Natural killer cell (primary cell): ENCODE data around the gene GNPTG. TPM values are rescaled to one million over a fixed set of nuclear protein-coding genes. Genes with fewer than 3 reads are reported as not detected.
A peak's percentile ranks its signal among the peaks of the same experiment; 100 is the strongest.

Experiments used
- ATAC-seq, 3 donors: fragments of 150-1000 bp in 2 of 3; fragments of 200-7000 bp in 1 of 3; cut with Tn5 transposase; 1 replicate in 1 of 3; 2 replicates in 2 of 3; pipeline ENCODE4 v1.10.0; 2021; ENCODE audit warnings: mild to moderate bottlenecking in 2 of 3, moderate library complexity in 2 of 3
- DNase-seq, 2 donors: peaks; one replicate each; pipeline versions ENCODE4 v3.0.0 to v3.0.0-alpha.2; 2013 to 2021; ENCODE audit warnings: mixed read lengths in 1 of 2
- H3K27ac ChIP-seq: one replicate; pipeline ENCODE4 v1.5.1; 2013; ENCODE audit warnings: mild to moderate bottlenecking, low read length
- H3K27me3 ChIP-seq: one replicate; pipeline ENCODE4 v1.6.1; 2013; ENCODE audit warnings: low read length; ENCODE audit not compliant: control insufficient read depth, insufficient read depth
- H3K36me3 ChIP-seq: one replicate; pipeline ENCODE4 v1.6.1; 2013; ENCODE audit warnings: low read length; ENCODE audit not compliant: control insufficient read depth, insufficient read depth
- H3K4me1 ChIP-seq: one replicate; pipeline ENCODE4 v1.6.1; 2013; ENCODE audit warnings: low read length; ENCODE audit not compliant: control insufficient read depth, insufficient read depth
- H3K4me3 ChIP-seq: one replicate; pipeline ENCODE4 v1.5.1; 2013; ENCODE audit warnings: low read length
- H3K9me3 ChIP-seq: one replicate; pipeline ENCODE4 v1.6.1; 2013; ENCODE audit warnings: low read length; ENCODE audit not compliant: control insufficient read depth, insufficient read depth
- H3K27ac Mint-ChIP-seq, 2 donors: one replicate each; pipeline ENCODE4 v1.8.0; 2022; ENCODE audit warnings: mild to moderate bottlenecking in 2 of 2, mixed read lengths in 2 of 2, moderate library complexity in 1 of 2
- H3K27me3 Mint-ChIP-seq, 2 donors: one replicate each; pipeline ENCODE4 v1.8.0; 2022; ENCODE audit warnings: low read depth in 2 of 2, mixed read lengths in 2 of 2
- H3K36me3 Mint-ChIP-seq: one replicate; pipeline ENCODE4 v1.8.0; 2022; ENCODE audit warnings: mixed read lengths
- H3K4me1 Mint-ChIP-seq, 2 donors: one replicate each; pipeline ENCODE4 v1.8.0; 2022; ENCODE audit warnings: mixed read lengths in 2 of 2
- H3K4me3 Mint-ChIP-seq: one replicate; pipeline ENCODE4 v1.8.0; 2022; ENCODE audit warnings: mild to moderate bottlenecking, moderate library complexity, mixed read lengths
- H3K9me3 Mint-ChIP-seq, 2 donors: one replicate each; pipeline ENCODE4 v1.8.0; 2022; ENCODE audit warnings: mixed read lengths in 2 of 2
- WGBS: methylation state at CpG from one replicate; pipeline ENCODE4 v1.1.7; 2013; ENCODE audit warnings: missing lambda C conversion rate; ENCODE audit not compliant: insufficient coverage; 5-methylcytosine and 5-hydroxymethylcytosine counted together
- intact Hi-C: fragments of 100-400 bp; cut with micrococcal nuclease; formaldehyde crosslinking; loops from one replicate; pipeline ENCODE4 v1.14.2; 2022
- total RNA-seq, 4 donors: library from RNA; stranded (reverse); fragments of 120-200 nt in 1 of 4; gene quantifications; one replicate each; pipeline versions ENCODE4 v1.2.3 to v1.2.4, GENCODE V29; 2013 to 2022
- TF ChIP-seq, protein P1 (sequence below): fragments of 200-600 bp; IDR thresholded peaks from one replicate; pipeline ENCODE4 v1.8.0; 2022; ENCODE audit warnings: antibody characterized with exemption

The GNPTG gene
- total RNA-seq, 3 donors from 2014 or later (not counting 1 experiment from before 2014, with no cell fraction given) = 58.7 to 65.9 (median 62.0) TPM

DNA sequence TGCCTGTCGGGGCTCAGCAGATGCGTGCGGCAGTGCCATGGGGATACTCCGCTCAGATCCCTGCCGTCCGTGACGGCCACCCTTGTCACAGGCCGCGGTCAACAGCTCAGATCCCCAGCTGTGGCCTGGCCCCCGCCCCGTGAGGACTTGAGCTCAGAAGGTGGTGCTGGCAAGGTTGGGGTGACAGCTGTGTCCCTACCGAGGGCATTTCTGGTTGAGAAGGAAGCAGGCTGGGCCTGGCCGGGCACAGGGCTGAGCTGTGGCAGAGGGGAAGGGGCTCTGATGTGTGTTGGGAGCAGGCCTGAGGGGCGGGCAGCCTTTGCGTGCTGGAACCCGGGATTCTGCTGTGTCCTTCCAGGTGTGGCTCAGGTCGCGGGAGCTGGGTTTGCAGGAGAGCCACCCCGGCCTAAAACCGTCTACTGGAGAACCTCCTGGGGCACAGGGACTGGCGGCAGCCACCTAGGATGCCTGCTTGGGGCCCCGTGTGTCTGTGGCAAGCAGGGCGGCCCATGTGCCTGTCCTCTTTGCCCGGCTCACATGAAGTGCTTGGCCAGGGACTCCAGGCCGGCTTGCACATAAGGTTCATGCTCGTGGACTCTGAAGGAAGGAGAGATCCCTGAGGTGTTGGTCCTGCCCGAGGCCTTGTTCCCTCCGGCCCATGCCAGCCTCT, 37.2 kb upstream of the GNPTG start:
- Histone ChIP-seq H3K4me3 (no peak overlapping the region), H3K36me3 (peaks cover 66% of the 10 kb centered on the region), H3K27me3 (no peaks in the 10 kb centered on the region), H3K4me1 (peaks cover 44% of the 10 kb centered on the region), H3K9me3 (no peaks in the 10 kb centered on the region), H3K27ac (no peak overlapping the region)
- TF ChIP-seq, protein P1, sequence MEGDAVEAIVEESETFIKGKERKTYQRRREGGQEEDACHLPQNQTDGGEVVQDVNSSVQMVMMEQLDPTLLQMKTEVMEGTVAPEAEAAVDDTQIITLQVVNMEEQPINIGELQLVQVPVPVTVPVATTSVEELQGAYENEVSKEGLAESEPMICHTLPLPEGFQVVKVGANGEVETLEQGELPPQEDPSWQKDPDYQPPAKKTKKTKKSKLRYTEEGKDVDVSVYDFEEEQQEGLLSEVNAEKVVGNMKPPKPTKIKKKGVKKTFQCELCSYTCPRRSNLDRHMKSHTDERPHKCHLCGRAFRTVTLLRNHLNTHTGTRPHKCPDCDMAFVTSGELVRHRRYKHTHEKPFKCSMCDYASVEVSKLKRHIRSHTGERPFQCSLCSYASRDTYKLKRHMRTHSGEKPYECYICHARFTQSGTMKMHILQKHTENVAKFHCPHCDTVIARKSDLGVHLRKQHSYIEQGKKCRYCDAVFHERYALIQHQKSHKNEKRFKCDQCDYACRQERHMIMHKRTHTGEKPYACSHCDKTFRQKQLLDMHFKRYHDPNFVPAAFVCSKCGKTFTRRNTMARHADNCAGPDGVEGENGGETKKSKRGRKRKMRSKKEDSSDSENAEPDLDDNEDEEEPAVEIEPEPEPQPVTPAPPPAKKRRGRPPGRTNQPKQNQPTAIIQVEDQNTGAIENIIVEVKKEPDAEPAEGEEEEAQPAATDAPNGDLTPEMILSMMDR = no peak
- Mint-ChIP-seq H3K9me3 (no peaks in the 10 kb centered on the region), H3K36me3 (peaks cover 6% of the 10 kb centered on the region), H3K4me1 (peaks cover 33 to 46% of the 10 kb centered on the region in 2 donors), H3K4me3 (no peak overlapping the region), H3K27me3 (no peaks in the 10 kb centered on the region), H3K27ac (peak overlapping the region in 1 of 2 donors; percentile 46)
- ATAC-seq = no peak
- no peak for DNase-seq
- WGBS = 93% methylated on average over 28 of the region's 28 CpGs
- intact Hi-C loops = no loop called here

DNA sequence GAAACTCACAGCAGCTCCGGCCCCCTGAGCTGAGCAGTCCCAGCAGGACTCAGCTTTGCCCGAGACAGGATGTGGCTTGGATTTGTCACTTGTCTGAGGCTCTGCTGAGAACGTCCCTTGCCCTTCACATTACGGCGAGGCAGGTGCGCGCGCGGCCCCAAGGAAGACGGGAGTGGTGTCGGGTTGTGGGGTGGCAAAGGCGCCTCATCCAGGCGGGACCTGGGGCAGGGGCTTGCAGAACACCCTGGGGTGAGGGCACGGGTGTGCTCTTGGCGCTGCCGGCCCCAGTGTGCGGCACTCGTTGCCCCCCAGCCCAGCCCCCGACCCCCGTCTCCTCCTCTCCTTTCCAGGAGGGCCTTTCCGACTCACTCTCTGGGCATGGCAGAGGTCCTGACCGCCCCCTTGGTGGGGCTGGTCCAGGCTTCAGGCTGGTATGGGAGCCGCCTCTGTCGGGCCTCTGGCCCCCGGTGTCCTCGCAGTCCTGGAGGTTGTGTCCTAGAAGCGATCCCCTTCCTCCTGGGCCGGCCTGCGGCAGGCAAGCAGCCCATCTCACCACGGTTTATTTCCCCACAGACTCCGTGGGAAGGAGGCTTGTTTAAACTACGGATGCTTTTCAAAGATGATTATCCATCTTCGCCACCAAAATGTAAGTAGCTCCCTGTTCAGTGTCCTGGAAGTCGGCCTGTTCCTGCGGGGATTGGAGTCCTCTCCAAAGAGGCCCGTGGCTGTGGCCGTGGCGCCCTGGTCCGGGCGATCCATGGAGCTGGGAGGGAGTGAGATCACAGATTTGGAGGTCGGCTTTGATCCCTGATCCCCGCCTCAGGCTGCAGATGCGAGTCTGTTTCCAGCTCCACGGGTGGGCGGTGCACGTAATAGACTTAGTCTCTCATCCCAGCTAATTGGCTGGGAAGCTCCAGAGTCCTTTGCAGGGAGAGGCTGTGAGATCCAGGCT, 36.4 kb upstream of the GNPTG start:
- H3K27me3 ChIP-seq = no peaks in the 10 kb centered on the region
- H3K9me3 ChIP-seq = no peaks in the 10 kb centered on the region
- no peak for DNase-seq
- H3K27me3 Mint-ChIP-seq = no peaks in the 10 kb centered on the region
- H3K27ac ChIP-seq = no peak overlapping the region
- H3K36me3 ChIP-seq = peaks cover 74% of the 10 kb centered on the region
- H3K4me3 ChIP-seq = no peak overlapping the region
- no peaks in the 10 kb centered on the region for H3K9me3 Mint-ChIP-seq
- H3K27ac Mint-ChIP-seq = peak overlapping the region in 1 of 2 donors; percentile 34
- H3K4me1 Mint-ChIP-seq = peaks cover 28 to 41% of the 10 kb centered on the region in 2 donors
- H3K4me1 ChIP-seq = peaks cover 41% of the 10 kb centered on the region
- intact Hi-C loops = no loop called here
- peaks cover 6% of the 10 kb centered on the region for H3K36me3 Mint-ChIP-seq
- 88% methylated on average over 46 of the region's 46 CpGs for WGBS
- TF ChIP-seq, protein P1 = no peak
- ATAC-seq = no peak
- H3K4me3 Mint-ChIP-seq = no peak overlapping the region

DNA sequence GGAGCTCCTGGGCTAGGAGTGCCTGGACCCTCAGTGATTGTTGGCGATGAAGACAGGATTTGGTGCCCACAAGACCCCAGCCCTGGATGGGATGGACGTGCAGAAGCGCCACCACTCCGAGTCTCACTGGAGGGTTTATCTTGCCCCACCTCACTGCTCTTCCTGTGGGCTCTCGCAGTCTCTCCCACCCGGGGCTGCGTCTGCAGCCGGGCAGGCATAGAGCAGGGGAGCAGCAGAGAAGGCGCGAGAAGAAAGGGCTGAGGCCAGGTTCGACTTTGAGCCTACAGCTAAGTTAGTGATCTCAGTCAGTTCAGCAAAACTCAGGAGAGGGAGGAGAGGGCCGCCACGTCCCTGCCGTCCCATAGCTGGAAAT, 35.7 kb upstream of the GNPTG start:
- Mint-ChIP-seq H3K4me3 (no peak overlapping the region), H3K27me3 (no peaks in the 10 kb centered on the region), H3K27ac (no peak overlapping the region), H3K4me1 (peaks cover 22 to 34% of the 10 kb centered on the region in 2 donors), H3K36me3 (peaks cover 6% of the 10 kb centered on the region), H3K9me3 (no peaks in the 10 kb centered on the region)
- intact Hi-C loops = no loop called here
- Histone ChIP-seq H3K4me3 (no peak overlapping the region), H3K9me3 (no peaks in the 10 kb centered on the region), H3K27me3 (no peaks in the 10 kb centered on the region), H3K27ac (no peak overlapping the region), H3K4me1 (peaks cover 35% of the 10 kb centered on the region), H3K36me3 (peaks cover 81% of the 10 kb centered on the region)
- DNase-seq = no peak
- ATAC-seq = no peak
- TF ChIP-seq, protein P1 = no peak
- 95% methylated on average over 14 of the region's 14 CpGs for WGBS
